HEK293 (cell line): ENCODE results near the gene PLXND1.

ENCODE experiments used
- CTCF ChIP-seq: fragments of 450-650 bp; formaldehyde crosslinking; IDR thresholded peaks from 2 replicates; pipeline ENCODE4 v1.5.1; 2016; ENCODE audit warnings: missing biosample characterization, missing genetic modification characterization
- KLF9 ChIP-seq: fragments of 450-650 bp; formaldehyde crosslinking; IDR thresholded peaks from 2 replicates; pipeline ENCODE4 v1.5.1; 2016; ENCODE audit warnings: missing biosample characterization, missing genetic modification characterization, low read depth
- MZF1 ChIP-seq: fragments of 450-650 bp; formaldehyde crosslinking; IDR thresholded peaks from 2 replicates; pipeline ENCODE4 v1.5.1; 2017; ENCODE audit warnings: missing biosample characterization, missing genetic modification characterization, borderline replicate concordance
- ZBTB26 ChIP-seq: fragments of 450-650 bp; formaldehyde crosslinking; optimal IDR thresholded peaks from 2 replicates; pipeline ENCODE3; 2016; ENCODE audit warnings: missing biosample characterization, mild to moderate bottlenecking, missing genetic modification characterization
- ZEB2 ChIP-seq: fragments of 450-650 bp; formaldehyde crosslinking; IDR thresholded peaks from 2 replicates; pipeline ENCODE4 v1.5.1; 2016; ENCODE audit warnings: missing biosample characterization, missing genetic modification characterization
- ZNF121 ChIP-seq: fragments of 450-650 bp; formaldehyde crosslinking; IDR thresholded peaks from 2 replicates; pipeline ENCODE4 v1.5.1; 2016; ENCODE audit warnings: missing biosample characterization, missing genetic modification characterization
- ZNF155 ChIP-seq: fragments of 450-650 bp; formaldehyde crosslinking; IDR thresholded peaks from 2 replicates; pipeline ENCODE4 v1.5.1; 2016; ENCODE audit warnings: missing biosample characterization, missing genetic modification characterization
- ZNF302 ChIP-seq: fragments of 450-650 bp; formaldehyde crosslinking; IDR thresholded peaks from 2 replicates; pipeline ENCODE4 v1.5.1; 2016; ENCODE audit warnings: missing biosample characterization, missing genetic modification characterization, low read depth
- ZNF449 ChIP-seq: fragments of 450-650 bp; formaldehyde crosslinking; IDR thresholded peaks from 2 replicates; pipeline ENCODE4 v1.5.1; 2017; ENCODE audit warnings: missing biosample characterization, mild to moderate bottlenecking, missing genetic modification characterization, moderate library complexity
- ZNF704 ChIP-seq: fragments of 450-650 bp; formaldehyde crosslinking; IDR thresholded peaks from 2 replicates; pipeline ENCODE4 v1.5.1; 2016; ENCODE audit warnings: missing biosample characterization, missing genetic modification characterization
- ZNF843 ChIP-seq: fragments of 450-650 bp; formaldehyde crosslinking; IDR thresholded peaks from 2 replicates; pipeline ENCODE4 v1.5.1; 2016; ENCODE audit warnings: missing biosample characterization, missing genetic modification characterization

- TF ChIP-seq CTCF (tag by site-specific recombination) (no peak), ZNF843 (no peak), ZNF704 (tag by site-specific recombination) (no peak), ZNF121 (no peak), ZNF449 (no peak), MZF1 (no peak), ZNF302 (tag by site-specific recombination) (no peak), KLF9 (tag by site-specific recombination) (no peak), ZEB2 (tag by site-specific recombination) (no peak), ZBTB26 (tag by site-specific recombination) (no peak), ZNF155 (tag by site-specific recombination) (no peak)
Measured at GRCh38 chr3:129535075-129535474, 71.4 kb downstream of the PLXND1 start.
